ENCODE results near the gene ZSCAN31. TPM values are rescaled to one million over a fixed set of nuclear protein-coding genes. Genes with fewer than 3 reads are reported as not detected.
"Not testable (repeated sequence)": the region's sequence is repeated elsewhere in the genome, so short reads cannot be mapped to it uniquely, and the experiment has no call there.

The ZSCAN31 gene
- total RNA-seq, 4 donors from 2014 or later = 2.4 to 14.1 (median 7.5) TPM

GRCh38 chr6:28360961-28361360 is 25.0 kb upstream of the ZSCAN31 start:
- H3K9me3 ChIP-seq = no peaks in the 10 kb centered on the region
- intact Hi-C loops (cut with DNase I; ENCODE audit: low total_unique reads) (no loop called here), in situ Hi-C loops (cut with MboI; ENCODE audit: low sequenced_read_pairs in 4 of 4) (loop anchor here in 1 of 4 donors (25.0 kb wide), 1 partner anchor 1199 kb away; no protein-coding TSS in a partner anchor)
- H3K4me1 ChIP-seq = peaks cover 4 to 6% of the 10 kb centered on the region in 2 donors
- no peak for DNase-seq
- H3K36me3 ChIP-seq = peaks cover 0 to 62% of the 10 kb centered on the region in 2 donors
- no peaks in the 10 kb centered on the region for H3K27me3 ChIP-seq
- TF ChIP-seq, protein P1, sequence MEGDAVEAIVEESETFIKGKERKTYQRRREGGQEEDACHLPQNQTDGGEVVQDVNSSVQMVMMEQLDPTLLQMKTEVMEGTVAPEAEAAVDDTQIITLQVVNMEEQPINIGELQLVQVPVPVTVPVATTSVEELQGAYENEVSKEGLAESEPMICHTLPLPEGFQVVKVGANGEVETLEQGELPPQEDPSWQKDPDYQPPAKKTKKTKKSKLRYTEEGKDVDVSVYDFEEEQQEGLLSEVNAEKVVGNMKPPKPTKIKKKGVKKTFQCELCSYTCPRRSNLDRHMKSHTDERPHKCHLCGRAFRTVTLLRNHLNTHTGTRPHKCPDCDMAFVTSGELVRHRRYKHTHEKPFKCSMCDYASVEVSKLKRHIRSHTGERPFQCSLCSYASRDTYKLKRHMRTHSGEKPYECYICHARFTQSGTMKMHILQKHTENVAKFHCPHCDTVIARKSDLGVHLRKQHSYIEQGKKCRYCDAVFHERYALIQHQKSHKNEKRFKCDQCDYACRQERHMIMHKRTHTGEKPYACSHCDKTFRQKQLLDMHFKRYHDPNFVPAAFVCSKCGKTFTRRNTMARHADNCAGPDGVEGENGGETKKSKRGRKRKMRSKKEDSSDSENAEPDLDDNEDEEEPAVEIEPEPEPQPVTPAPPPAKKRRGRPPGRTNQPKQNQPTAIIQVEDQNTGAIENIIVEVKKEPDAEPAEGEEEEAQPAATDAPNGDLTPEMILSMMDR (IDR thresholded peaks at IDR 0.05 in 4 of 5, conservative IDR thresholded peaks at IDR 0.05 in 1 of 5) = no peak
- TF ChIP-seq POLR2A (IDR thresholded peaks at IDR 0.05) = no peak
- H3K4me3 ChIP-seq = no peak overlapping the region
- no peak overlapping the region for H3K27ac ChIP-seq
- no peak for ATAC-seq

GRCh38 chr6:28359562-28359961 is 23.6 kb upstream of the ZSCAN31 start:
- ATAC-seq, H3K27ac ChIP-seq, H3K4me3 ChIP-seq, DNase-seq, H3K9me3 ChIP-seq, H3K27me3 ChIP-seq: not testable (repeated sequence)
- in situ Hi-C loops (cut with MboI; ENCODE audit: low sequenced_read_pairs in 4 of 4) (loop anchor here (10.0 to 25.0 kb wide), 3 partner anchors 95 to 1197 kb away; partner anchors contain the start of gene ZSCAN26 (in 3 of the 4)), intact Hi-C loops (cut with DNase I; ENCODE audit: low total_unique reads) (loop anchor here (10.0 kb wide), 1 partner anchor 1225 kb away; a partner anchor contains a TSS)
- Histone ChIP-seq H3K36me3 (peaks cover 0 to 48% of the 10 kb centered on the region in 2 donors), H3K4me1 (peaks cover 14 to 16% of the 10 kb centered on the region in 2 donors)

DNA sequence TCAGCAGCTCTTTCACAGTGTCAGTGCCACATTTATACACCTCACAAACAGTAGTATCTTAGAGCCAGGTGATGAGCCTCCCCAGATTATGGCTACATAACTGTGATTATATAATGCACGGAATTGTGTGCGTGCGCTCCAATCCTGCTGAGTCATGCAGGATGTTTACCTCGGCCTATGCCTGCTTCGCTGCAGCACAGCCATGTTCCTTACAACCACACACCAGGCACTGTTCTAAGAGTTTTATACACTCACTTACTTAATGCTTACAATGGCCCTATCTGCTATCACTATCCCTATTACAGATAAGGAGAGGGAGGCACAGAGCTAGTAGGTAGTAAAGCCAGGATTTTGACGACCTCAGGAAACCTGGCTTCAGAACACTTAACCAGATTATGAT is 21.1 kb upstream of the ZSCAN31 start:
- in situ Hi-C loops (cut with MboI; ENCODE audit: low sequenced_read_pairs in 4 of 4) (loop anchor here (10.0 to 25.0 kb wide), 3 partner anchors 92 to 1195 kb away; partner anchors contain the start of gene ZSCAN26 (in 3 of the 4)), intact Hi-C loops (cut with DNase I; ENCODE audit: low total_unique reads) (loop anchor here (2.0 to 10.0 kb wide), 3 partner anchors 90 to 1222 kb away; partner anchors contain the start of genes ZNF165 and ZSCAN26)
- Histone ChIP-seq H3K9me3 (no peaks in the 10 kb centered on the region), H3K4me1 (peaks cover 19 to 40% of the 10 kb centered on the region in 2 donors), H3K27me3 (no peaks in the 10 kb centered on the region), H3K4me3 (no peak overlapping the region), H3K36me3 (peaks cover 0 to 25% of the 10 kb centered on the region in 2 donors), H3K27ac (peak overlapping the region in 1 of 4 donors; percentile 82)
- DNase-seq (no peak), ATAC-seq (no peak)
- no peak for TF ChIP-seq POLR2A (IDR thresholded peaks at IDR 0.05)
- TF ChIP-seq, protein P1 (IDR thresholded peaks at IDR 0.05 in 4 of 5, conservative IDR thresholded peaks at IDR 0.05 in 1 of 5) = no peak

DNA sequence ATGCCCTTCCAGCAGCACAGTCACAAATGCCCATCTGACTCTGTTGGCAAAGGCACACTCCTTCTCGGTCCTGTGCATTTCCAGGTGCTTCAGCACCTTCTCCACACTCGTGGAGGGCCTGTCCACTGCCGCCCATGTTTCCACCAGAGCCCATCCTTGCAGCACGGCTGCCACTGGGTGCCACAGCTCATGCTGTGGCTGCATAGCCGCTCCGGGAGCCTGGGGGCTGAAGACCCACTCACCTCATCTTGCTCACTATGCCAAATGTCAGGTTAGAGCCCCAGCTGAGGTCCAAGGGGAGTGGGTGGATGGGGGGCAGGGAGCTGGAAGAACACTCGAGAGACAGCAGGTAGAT is 20.7 kb upstream of the ZSCAN31 start:
- peaks cover 0 to 22% of the 10 kb centered on the region in 2 donors for H3K36me3 ChIP-seq
- intact Hi-C loops (cut with DNase I; ENCODE audit: low total_unique reads) = loop anchor here (1.0 to 10.0 kb wide), 5 partner anchors 90 to 1222 kb away; partner anchors contain the start of genes ZKSCAN4, ZNF165 and ZSCAN26
- peaks cover 20 to 40% of the 10 kb centered on the region in 2 donors for H3K4me1 ChIP-seq
- DNase-seq (no peak), ATAC-seq (no peak)
- H3K27ac ChIP-seq = peak overlapping the region in 2 of 4 donors; percentile 82 to 83
- no peaks in the 10 kb centered on the region for H3K9me3 ChIP-seq
- in situ Hi-C loops (cut with MboI; ENCODE audit: low sequenced_read_pairs in 4 of 4) = loop anchor here (10.0 to 25.0 kb wide), 3 partner anchors 92 to 1194 kb away; partner anchors contain the start of gene ZSCAN26 (in 3 of the 4)
- H3K27me3 ChIP-seq = no peaks in the 10 kb centered on the region
- H3K4me3 ChIP-seq = no peak overlapping the region
- TF ChIP-seq POLR2A (IDR thresholded peaks at IDR 0.05) = no peak
- TF ChIP-seq, protein P1 (IDR thresholded peaks at IDR 0.05 in 4 of 5, conservative IDR thresholded peaks at IDR 0.05 in 1 of 5) = no peak

Measured in gastrocnemius medialis (tissue), 4 donors.